Fibroblast of skin of right biceps (primary cell): Measurements from ENCODE around the gene INAVA.

Experiments
- DNase-seq: peaks from one replicate; pipeline ENCODE4 v3.0.0-alpha.2; 2013

INAVA gene

GRCh38 chr1:200894712-200895442 is at the start of gene INAVA:
Gene INAVA (plus strand): TSS chr1:200894900. CDS start chr1:200898401, 3,501 bp downstream.
- no peak for DNase-seq

GRCh38 chr1:200845360-200845759 is 49.3 kb upstream of the INAVA start:
- no peak for DNase-seq

- DNase-seq: no peak
Observed at GRCh38 chr1:200846398-200846797, 48.3 kb upstream of the INAVA start.

GRCh38 chr1:200849430-200849829 is 45.3 kb upstream of the INAVA start:
- DNase-seq: no peak

- no peak for DNase-seq
Observed at GRCh38 chr1:200850554-200850953, 44.1 kb upstream of the INAVA start.

GRCh38 chr1:200856716-200857357 is 37.9 kb upstream of the INAVA start:
- DNase-seq: peak; percentile 73

GRCh38 chr1:200857804-200858203 is 36.9 kb upstream of the INAVA start:
- no peak for DNase-seq

GRCh38 chr1:200861937-200862647 is 32.6 kb upstream of the INAVA start:
- DNase-seq: no peak

- no peak for DNase-seq
Observed at GRCh38 chr1:200862713-200863415, 31.8 kb upstream of the INAVA start.

GRCh38 chr1:200866116-200866515 is 28.6 kb upstream of the INAVA start:
- no peak for DNase-seq

GRCh38 chr1:200866521-200866920 is 28.2 kb upstream of the INAVA start:
- no peak for DNase-seq

- DNase-seq: no peak
Observed at GRCh38 chr1:200867018-200867811, 27.5 kb upstream of the INAVA start.

- no peak for DNase-seq
Observed at GRCh38 chr1:200869376-200869752, 25.3 kb upstream of the INAVA start.

- no peak for DNase-seq
Observed at GRCh38 chr1:200869753-200870391, 24.8 kb upstream of the INAVA start.

- no peak for DNase-seq
Observed at GRCh38 chr1:200872446-200873115, 22.1 kb upstream of the INAVA start, which contains the start of gene GPR25. Gene GPR25 (plus strand): TSS chr1:200872981. CDS start chr1:200873038, 57 bp downstream.

- DNase-seq: no peak
Observed at GRCh38 chr1:200873116-200873670, 21.5 kb upstream of the INAVA start.

GRCh38 chr1:200873671-200874397 is 20.9 kb upstream of the INAVA start:
- DNase-seq: no peak

GRCh38 chr1:200874694-200875093 is 20.0 kb upstream of the INAVA start:
- no peak for DNase-seq

GRCh38 chr1:200875416-200875815 is 19.3 kb upstream of the INAVA start:
- no peak for DNase-seq

GRCh38 chr1:200877010-200877409 is 17.7 kb upstream of the INAVA start:
- DNase-seq: no peak
